D721Med (cell line): Measurements from ENCODE around the gene ANK3.
"Not testable (repeated sequence)": the region's sequence is repeated elsewhere in the genome, so short reads cannot be mapped to it uniquely, and the experiment has no call there.

ENCODE experiments used
- DNase-seq: peaks from one replicate; pipeline ENCODE4 v3.0.0; 2011; ENCODE audit warnings: low spot score; ENCODE audit not compliant: insufficient read length
- FAIRE-seq: peaks from 2 replicates; lab custom pipeline; 2011; peaks lifted over from hg19 to GRCh38; lab: Jason Lieb, UNC
- TF ChIP-seq, protein P1 (sequence below): IDR thresholded peaks from 2 replicates; pipeline ENCODE4 v1.5.1; 2012; ENCODE audit warnings: mild to moderate bottlenecking, control low read depth; ENCODE audit not compliant: insufficient read depth; ENCODE audit errors: missing control alignments

The ANK3 gene

GRCh38 chr10:60295028-60295937, 94.4 kb downstream of the ANK3 start:
- FAIRE-seq (no peak), DNase-seq (no peak)
- TF ChIP-seq, protein P1, sequence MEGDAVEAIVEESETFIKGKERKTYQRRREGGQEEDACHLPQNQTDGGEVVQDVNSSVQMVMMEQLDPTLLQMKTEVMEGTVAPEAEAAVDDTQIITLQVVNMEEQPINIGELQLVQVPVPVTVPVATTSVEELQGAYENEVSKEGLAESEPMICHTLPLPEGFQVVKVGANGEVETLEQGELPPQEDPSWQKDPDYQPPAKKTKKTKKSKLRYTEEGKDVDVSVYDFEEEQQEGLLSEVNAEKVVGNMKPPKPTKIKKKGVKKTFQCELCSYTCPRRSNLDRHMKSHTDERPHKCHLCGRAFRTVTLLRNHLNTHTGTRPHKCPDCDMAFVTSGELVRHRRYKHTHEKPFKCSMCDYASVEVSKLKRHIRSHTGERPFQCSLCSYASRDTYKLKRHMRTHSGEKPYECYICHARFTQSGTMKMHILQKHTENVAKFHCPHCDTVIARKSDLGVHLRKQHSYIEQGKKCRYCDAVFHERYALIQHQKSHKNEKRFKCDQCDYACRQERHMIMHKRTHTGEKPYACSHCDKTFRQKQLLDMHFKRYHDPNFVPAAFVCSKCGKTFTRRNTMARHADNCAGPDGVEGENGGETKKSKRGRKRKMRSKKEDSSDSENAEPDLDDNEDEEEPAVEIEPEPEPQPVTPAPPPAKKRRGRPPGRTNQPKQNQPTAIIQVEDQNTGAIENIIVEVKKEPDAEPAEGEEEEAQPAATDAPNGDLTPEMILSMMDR: no peak

GRCh38 chr10:60293581-60294175, 96.0 kb downstream of the ANK3 start:
- TF ChIP-seq, protein P1: no peak
- FAIRE-seq (no peak), DNase-seq (no peak)

DNA sequence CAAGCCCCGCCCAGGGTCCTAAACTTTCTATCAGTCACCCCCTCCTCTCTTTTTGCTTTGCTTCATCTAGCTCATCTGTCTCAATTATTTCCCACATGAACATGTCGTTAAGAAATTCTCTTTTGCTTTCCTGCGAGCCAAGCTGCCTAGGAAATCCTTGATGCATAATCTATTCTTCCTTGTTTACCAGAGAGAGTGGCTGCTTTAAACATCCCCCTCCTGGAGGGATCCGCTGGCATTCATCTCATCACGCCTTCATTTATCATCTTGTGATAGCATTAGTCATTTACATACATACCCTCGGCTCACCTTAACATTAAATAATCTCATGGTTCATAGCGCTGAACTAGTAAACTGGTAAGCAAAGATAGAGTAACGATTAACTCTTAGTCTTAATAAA, 96.7 kb downstream of the ANK3 start:
- DNase-seq (no peak), FAIRE-seq (no peak)
- TF ChIP-seq, protein P1: no peak

DNA sequence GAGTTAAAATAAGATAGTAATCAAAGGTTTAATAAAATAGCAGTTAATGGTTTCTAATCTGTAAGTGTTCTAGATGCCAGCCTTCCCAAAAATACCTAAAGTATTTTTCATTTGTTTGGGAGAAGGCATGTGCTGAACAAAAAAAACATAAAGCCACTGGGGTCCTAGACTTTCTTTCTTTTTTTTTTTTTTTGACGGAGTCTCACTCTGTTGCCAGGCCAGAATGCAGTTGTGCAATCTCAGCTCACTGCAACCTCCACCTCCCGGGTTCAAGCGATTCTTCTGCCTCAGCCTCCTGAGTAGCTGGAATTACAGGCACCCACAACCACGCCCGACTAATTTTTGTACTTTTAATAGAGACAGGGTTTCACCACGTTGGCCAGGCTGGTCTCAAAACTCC, 97.1 kb downstream of the ANK3 start:
- FAIRE-seq, DNase-seq: not testable (repeated sequence)

DNA sequence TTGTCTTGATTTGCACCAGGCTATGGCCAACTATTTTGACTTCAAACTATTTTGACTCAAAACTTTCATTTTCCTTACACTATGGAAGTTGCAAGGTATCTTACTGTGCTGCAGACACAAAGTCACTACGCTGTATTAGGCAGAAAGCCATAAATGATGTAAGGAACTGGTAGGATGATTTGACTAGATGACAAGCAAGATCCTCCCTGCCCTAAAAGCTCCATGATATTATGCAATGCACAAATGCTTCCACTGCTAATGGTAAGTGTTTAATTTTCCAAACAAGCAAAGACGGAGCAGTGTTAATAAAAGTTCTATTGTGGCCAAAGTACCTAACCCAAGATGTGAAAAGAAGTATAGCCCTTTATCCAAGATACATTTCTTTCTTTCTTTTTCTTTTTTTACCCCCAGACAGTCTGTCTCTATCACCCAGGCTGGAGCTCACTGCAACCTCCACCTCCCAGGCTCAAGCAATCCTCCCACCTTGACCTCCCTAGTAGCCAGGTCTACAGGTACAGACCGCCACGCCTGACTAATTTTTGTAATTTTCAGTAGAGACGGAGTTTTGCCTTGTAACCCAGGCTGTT, 98.2 kb downstream of the ANK3 start:
- no peak for FAIRE-seq
- TF ChIP-seq, protein P1: no peak
- DNase-seq: no peak

DNA sequence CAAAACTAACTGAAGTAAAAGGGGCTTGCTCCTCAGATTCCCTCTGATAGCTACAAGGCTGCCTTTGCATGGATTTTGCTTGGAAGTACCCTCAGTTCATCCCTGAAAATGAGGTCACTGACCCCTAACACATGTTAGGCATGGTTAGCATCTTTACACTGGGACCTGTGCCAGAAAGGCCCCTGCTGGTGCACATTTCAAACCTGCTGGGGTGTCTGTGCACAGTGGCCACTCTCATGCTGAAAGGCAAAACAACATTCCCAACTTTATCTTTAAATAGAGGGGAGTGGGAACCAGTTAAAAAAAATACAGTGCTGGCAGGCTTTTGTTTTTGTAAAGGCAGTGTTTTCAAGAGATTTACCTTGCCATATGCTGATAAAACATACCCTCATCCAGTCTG, 99.1 kb downstream of the ANK3 start:
- FAIRE-seq (no peak), DNase-seq (no peak)
- TF ChIP-seq, protein P1: no peak

DNA sequence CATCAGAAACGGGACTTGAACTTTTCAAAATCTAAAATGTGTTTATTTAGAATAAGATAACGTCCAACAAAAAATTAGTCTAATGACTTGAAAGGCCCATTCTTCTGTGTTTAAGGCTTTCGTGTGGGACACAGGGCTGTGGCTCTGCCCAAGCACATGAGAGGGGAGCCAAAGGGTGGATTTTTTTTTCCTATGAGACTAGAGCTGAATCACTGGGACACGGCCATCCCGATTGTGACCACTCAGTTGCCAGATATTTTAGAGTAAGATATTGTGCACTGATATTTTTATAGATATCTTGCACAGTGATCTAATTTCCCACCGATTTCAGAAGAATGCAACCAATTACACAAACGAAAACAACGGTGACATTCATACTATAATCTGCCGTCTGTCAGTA, 99.9 kb downstream of the ANK3 start:
- FAIRE-seq: no peak
- TF ChIP-seq, protein P1: no peak
- DNase-seq: no peak
